Measurements from ENCODE around the gene JAK1.

- no peak for TF ChIP-seq CTCF (conservative IDR thresholded peaks at IDR 0.05; ENCODE audit: low read depth, low read length)
- no peak for TF ChIP-seq EZH2 (IDR thresholded peaks at IDR 0.05; ENCODE audit: borderline replicate concordance, low read depth, low read length, poor library complexity, severe bottlenecking)
Observed at GRCh38 chr1:64872067-64872466, 94.3 kb downstream of the JAK1 start.
